Suprapubic skin (tissue), 4 donors: ENCODE results near the gene ATP13A5. TPM values are rescaled to one million over a fixed set of nuclear protein-coding genes. Genes with fewer than 3 reads are reported as not detected.

ENCODE experiments used
- DNase-seq, 2 donors: peaks; one replicate each; pipeline ENCODE4 v3.0.0-alpha.2; 2019; ENCODE audit warnings: low spot score in 2 of 2
- H3K27ac ChIP-seq: fragments of 200-600 bp; sonication (generic); one replicate; pipeline ENCODE4 v1.5.1; 2019
- H3K27me3 ChIP-seq: fragments of 200-600 bp; sonication (generic); one replicate; pipeline ENCODE4 v1.5.1; 2019
- H3K36me3 ChIP-seq: fragments of 200-600 bp; sonication (generic); one replicate; pipeline ENCODE4 v1.5.1; 2019
- H3K4me1 ChIP-seq: fragments of 200-600 bp; sonication (generic); one replicate; pipeline ENCODE4 v1.5.1; 2019
- H3K4me3 ChIP-seq: fragments of 200-600 bp; sonication (generic); one replicate; pipeline ENCODE4 v1.5.1; 2019; ENCODE audit warnings: mild to moderate bottlenecking
- H3K9me3 ChIP-seq: fragments of 200-600 bp; sonication (generic); one replicate; pipeline ENCODE4 v1.5.1; 2019
- EP300 ChIP-seq: sonication (generic); formaldehyde crosslinking; IDR thresholded peaks from one replicate; pipeline ENCODE4 v1.6.1; 2017; ENCODE audit warnings: antibody characterized with exemption
- POLR2A ChIP-seq, 2 donors: fragments of 450-650 bp; IDR thresholded peaks; one replicate each; pipeline ENCODE4 v1.6.1; 2017; ENCODE audit warnings: antibody characterized with exemption in 2 of 2, mild to moderate bottlenecking in 2 of 2, moderate library complexity in 2 of 2
- POLR2AphosphoS5 ChIP-seq, 3 donors: sonication (generic); formaldehyde crosslinking; IDR thresholded peaks; one replicate each; pipeline ENCODE4 v1.6.1; 2017; ENCODE audit warnings: antibody characterized with exemption in 3 of 3
- WGBS: methylation state at CpG from one replicate; pipeline ENCODE4 v1.1.5; 2018; 5-methylcytosine and 5-hydroxymethylcytosine counted together
- total RNA-seq, 4 donors: library from RNA; depleted of rRNA; stranded (reverse); fragments of >200 nt; gene quantifications; one replicate each; pipeline ENCODE4 v1.1.0, GENCODE V29; 2016
- TF ChIP-seq, protein P1 (sequence below), 2 donors: fragments of 200-600 bp in 1 of 2; fragments of 450-650 bp in 1 of 2; sonication (generic) in 1 of 2; IDR thresholded peaks; one replicate each; pipeline ENCODE4 v1.5.1; 2016 to 2019; ENCODE audit warnings: antibody characterized with exemption in 2 of 2, mild to moderate bottlenecking in 1 of 2, moderate library complexity in 1 of 2

ATP13A5 gene
- total RNA-seq, 4 donors from 2014 or later, result 1.1 to 9.8 (median 4.2) TPM

GRCh38 chr3:193407112-193407511, 28.6 kb upstream of the ATP13A5 start:
- H3K4me3 ChIP-seq, result no peak overlapping the region
- no peaks in the 10 kb centered on the region for H3K4me1 ChIP-seq
- WGBS, result 70% methylated on average over 6 of the region's 6 CpGs
- no peaks in the 10 kb centered on the region for H3K9me3 ChIP-seq
- no peaks in the 10 kb centered on the region for H3K27me3 ChIP-seq
- peaks cover 3% of the 10 kb centered on the region for H3K36me3 ChIP-seq
- no peak for TF ChIP-seq EP300
- TF ChIP-seq, protein P1, sequence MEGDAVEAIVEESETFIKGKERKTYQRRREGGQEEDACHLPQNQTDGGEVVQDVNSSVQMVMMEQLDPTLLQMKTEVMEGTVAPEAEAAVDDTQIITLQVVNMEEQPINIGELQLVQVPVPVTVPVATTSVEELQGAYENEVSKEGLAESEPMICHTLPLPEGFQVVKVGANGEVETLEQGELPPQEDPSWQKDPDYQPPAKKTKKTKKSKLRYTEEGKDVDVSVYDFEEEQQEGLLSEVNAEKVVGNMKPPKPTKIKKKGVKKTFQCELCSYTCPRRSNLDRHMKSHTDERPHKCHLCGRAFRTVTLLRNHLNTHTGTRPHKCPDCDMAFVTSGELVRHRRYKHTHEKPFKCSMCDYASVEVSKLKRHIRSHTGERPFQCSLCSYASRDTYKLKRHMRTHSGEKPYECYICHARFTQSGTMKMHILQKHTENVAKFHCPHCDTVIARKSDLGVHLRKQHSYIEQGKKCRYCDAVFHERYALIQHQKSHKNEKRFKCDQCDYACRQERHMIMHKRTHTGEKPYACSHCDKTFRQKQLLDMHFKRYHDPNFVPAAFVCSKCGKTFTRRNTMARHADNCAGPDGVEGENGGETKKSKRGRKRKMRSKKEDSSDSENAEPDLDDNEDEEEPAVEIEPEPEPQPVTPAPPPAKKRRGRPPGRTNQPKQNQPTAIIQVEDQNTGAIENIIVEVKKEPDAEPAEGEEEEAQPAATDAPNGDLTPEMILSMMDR (IDR thresholded peaks at IDR 0.05), result no peak
- TF ChIP-seq POLR2A (IDR thresholded peaks at IDR 0.05), result no peak
- no peak for TF ChIP-seq POLR2AphosphoS5 (IDR thresholded peaks at IDR 0.05)
- DNase-seq, result no peak
- H3K27ac ChIP-seq, result no peak overlapping the region

DNA sequence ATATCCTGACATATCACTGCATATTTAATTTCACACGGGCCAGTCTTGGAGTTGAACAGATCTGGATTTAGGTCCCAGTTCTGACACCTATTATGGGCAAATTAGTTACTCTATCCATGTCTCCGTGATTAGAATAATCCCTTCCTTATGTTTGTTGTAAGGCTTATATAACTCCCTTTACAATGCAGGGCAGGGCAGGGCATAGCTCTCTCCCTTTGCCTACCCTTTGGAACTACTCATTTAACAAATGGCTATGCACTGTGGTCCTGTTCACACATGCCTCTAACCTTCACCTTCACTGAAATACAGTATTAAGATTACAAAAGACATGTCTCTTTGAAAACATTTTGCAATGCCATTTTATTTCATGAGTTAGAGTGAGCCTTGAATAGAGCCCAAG, 24.8 kb upstream of the ATP13A5 start:
- WGBS, result 90% methylated on average over 2 of the region's 2 CpGs
- Histone ChIP-seq H3K4me3 (no peak overlapping the region), H3K9me3 (no peaks in the 10 kb centered on the region), H3K27me3 (no peaks in the 10 kb centered on the region), H3K4me1 (no peaks in the 10 kb centered on the region), H3K36me3 (peaks cover 3% of the 10 kb centered on the region), H3K27ac (no peak overlapping the region)
- no peak for DNase-seq
- TF ChIP-seq EP300 (no peak), POLR2AphosphoS5 (IDR thresholded peaks at IDR 0.05) (no peak), POLR2A (IDR thresholded peaks at IDR 0.05) (no peak)
- TF ChIP-seq, protein P1 (IDR thresholded peaks at IDR 0.05), result no peak

DNA sequence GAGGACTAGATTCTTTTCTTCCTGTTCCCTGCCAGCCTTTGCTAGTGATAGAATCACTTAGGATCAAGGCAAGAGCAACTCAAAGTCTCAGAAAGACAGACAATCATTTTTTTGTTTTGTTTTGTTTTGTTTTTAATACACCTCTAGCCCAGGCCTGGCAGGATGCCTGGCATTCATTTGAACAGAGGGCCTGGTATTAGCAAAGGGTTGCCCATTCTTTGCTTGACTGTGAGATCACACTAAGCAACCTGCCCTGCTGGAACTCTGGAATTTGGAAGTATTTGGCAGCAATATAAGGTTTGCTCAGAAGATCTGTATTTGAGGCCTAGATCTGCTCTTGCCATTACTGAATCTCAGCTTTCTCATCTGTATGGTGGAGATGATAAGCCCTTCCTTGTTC, 21.8 kb upstream of the ATP13A5 start:
- Histone ChIP-seq H3K4me1 (no peaks in the 10 kb centered on the region), H3K27ac (no peak overlapping the region), H3K4me3 (no peak overlapping the region), H3K9me3 (no peaks in the 10 kb centered on the region), H3K36me3 (no peaks in the 10 kb centered on the region), H3K27me3 (no peaks in the 10 kb centered on the region)
- no peak for DNase-seq
- TF ChIP-seq POLR2AphosphoS5 (IDR thresholded peaks at IDR 0.05), result no peak
- TF ChIP-seq, protein P1 (IDR thresholded peaks at IDR 0.05), result no peak
- no peak for TF ChIP-seq EP300
- TF ChIP-seq POLR2A (IDR thresholded peaks at IDR 0.05), result no peak

DNA sequence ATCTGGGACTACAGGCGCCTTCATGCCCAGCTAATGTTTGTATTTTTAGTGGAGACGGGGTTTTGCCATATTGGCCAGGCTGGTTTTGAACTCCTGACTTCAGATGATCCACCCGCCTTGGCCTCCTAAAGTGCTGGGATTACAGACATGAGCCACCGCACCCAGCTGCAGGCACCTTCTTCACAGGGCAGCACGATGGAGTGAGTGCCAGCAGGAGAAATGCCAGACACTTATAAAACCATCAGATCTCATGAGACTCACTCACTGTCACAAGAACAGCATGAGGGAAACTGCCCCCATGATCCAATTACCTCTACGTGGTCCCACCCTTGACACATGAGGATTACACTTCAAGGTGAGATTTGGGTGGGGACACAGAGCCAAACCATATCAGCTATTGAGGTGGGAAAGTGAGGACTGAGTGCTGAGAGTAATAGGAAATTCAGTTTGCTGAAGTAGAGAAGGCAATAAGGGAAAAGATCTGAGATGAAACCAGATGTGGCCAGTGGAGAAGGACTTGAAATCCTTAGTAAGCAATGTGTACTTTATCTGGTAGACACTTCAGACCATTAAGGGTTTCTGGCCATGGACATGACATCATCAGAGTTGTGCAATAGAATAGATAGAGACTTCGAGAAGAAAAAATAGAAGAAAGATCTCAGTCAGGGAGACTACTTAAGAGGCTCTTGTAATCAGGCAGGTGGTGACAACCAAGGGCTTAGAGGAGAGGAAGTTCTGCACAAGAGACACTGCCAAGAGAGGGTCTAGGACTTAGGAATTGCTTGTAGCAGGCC, 18.1 kb upstream of the ATP13A5 start:
- H3K4me1 ChIP-seq, result no peaks in the 10 kb centered on the region
- WGBS, result 64% methylated on average over 7 of the region's 7 CpGs
- no peak overlapping the region for H3K27ac ChIP-seq
- no peak for DNase-seq
- no peaks in the 10 kb centered on the region for H3K36me3 ChIP-seq
- H3K4me3 ChIP-seq, result no peak overlapping the region
- H3K9me3 ChIP-seq, result no peaks in the 10 kb centered on the region
- no peaks in the 10 kb centered on the region for H3K27me3 ChIP-seq
- TF ChIP-seq POLR2A (IDR thresholded peaks at IDR 0.05), result no peak
- TF ChIP-seq, protein P1 (IDR thresholded peaks at IDR 0.05), result no peak
- TF ChIP-seq POLR2AphosphoS5 (IDR thresholded peaks at IDR 0.05), result no peak
- no peak for TF ChIP-seq EP300

- H3K27ac ChIP-seq, result no peak overlapping the region
- no peak for DNase-seq
- H3K4me3 ChIP-seq, result no peak overlapping the region
- H3K9me3 ChIP-seq, result no peaks in the 10 kb centered on the region
- TF ChIP-seq EP300 (no peak), POLR2A (IDR thresholded peaks at IDR 0.05) (no peak), POLR2AphosphoS5 (IDR thresholded peaks at IDR 0.05) (no peak)
- TF ChIP-seq, protein P1 (IDR thresholded peaks at IDR 0.05), result no peak
- no peaks in the 10 kb centered on the region for H3K27me3 ChIP-seq
- no peaks in the 10 kb centered on the region for H3K36me3 ChIP-seq
- H3K4me1 ChIP-seq, result no peaks in the 10 kb centered on the region
- WGBS, result 27% methylated on average over 2 of the region's 3 CpGs
Measured at GRCh38 chr3:193391902-193392301, 13.3 kb upstream of the ATP13A5 start.
